Stimulated activated CD8-positive, alpha-beta memory T cell treated with anti-CD3 and anti-CD28 coated beads, Interleukin-15, amount 100 ng/mL, for 4 hours (primary cell): ENCODE results near the gene PHYHD1.

ENCODE experiments used
- DNase-seq, 2 donors: peaks; one replicate each; pipeline ENCODE4 v3.0.0-alpha.2; 2020; ENCODE audit warnings: low read depth in 2 of 2

The PHYHD1 gene

DNA sequence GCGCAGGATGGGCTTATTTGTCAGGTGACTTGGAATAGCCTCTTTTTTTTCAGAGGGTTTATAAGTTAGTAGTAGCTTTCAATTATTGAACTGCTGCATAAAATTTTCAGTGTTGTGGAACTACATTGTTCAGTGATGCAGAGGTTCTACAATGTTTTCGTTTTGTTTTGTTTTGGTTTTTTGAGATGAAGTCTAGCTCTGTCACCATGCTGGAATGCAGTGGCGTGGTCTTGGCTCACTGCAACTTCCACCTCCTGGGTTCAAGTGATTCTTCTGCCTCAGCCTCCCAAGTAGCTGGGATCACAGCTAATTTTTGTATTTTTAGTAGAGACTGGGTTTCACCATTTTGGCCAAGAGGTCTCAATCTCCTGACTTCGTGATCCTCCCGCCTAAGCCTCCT is 48.7 kb downstream of the PHYHD1 start:
- no peak for DNase-seq

DNA sequence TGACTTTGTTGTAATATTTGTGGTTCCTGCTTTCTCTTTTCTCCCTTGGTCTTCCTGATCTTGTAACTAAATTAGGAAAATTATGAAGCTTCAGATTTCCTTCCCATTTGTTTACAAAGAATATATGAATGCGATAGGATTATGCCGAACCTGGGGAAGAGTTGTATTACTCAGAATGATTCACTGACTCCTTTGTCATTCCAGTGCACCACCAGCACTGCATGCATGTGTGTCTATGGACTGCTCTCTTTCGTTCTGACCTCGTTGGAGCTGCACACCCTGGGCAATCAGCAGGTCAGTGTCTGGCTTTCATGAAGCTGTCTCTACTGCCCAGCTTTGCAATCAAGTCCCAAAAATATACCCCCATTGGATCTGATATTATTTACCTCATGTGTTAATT is 52.2 kb downstream of the PHYHD1 start:
- DNase-seq: no peak

DNA sequence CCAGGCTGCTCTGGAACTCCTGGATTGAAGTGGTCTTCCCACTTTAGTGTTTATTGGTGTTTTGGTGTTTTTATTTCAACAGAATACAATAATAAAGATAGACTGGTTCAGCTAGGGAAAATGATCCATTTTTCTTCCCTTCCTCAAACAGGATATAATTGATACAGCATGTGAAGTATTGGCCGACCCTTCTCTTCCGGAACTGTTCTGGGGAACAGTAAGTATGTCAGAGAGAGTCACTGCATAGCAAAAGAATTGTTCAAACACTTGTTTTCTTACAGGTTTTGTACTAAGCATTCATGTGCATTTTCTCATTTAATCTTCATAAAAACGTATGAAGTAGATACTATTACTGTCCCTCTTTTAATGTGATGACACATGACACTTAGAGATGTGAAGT is 58.3 kb downstream of the PHYHD1 start:
- DNase-seq: no peak

DNA sequence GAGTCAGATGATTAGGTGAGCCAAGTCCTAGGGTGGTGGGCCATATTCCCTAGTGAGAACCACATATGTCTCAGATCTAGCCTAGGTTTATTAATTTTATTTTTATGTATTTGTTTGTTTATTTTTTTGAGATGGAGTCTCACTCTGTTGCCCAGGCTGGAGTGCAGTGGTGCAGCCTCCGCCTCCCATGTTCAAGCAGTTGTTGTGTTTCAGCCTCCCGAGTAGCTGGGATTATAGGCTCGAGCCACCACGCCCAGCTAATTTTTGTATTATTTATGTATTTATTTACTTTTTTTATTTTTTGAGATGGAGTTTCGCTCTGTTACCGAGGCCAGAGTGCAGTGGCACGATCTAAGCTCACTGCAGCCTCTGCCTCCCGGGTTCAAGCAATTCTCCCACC is 62.8 kb downstream of the PHYHD1 start:
- no peak for DNase-seq

DNA sequence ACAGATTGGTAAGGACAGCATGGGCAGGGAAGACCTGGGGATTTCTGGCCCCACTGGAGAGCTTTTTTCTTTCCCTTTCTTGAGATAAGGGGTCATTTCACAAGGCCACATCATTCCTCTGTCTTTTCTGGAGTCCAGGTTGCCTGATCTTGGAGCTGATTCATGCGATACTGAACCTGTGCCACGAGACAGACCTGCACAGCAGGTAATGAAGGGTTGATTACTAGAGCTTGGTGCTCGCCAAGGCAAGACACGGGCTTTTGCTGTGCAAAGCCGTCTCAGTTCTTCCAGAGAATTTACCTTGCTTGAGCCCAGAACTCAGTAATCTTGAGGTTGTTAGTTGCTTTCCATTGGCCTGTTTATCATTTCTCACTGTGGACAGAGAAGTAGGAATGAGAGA is 65.9 kb downstream of the PHYHD1 start:
- no peak for DNase-seq

DNA sequence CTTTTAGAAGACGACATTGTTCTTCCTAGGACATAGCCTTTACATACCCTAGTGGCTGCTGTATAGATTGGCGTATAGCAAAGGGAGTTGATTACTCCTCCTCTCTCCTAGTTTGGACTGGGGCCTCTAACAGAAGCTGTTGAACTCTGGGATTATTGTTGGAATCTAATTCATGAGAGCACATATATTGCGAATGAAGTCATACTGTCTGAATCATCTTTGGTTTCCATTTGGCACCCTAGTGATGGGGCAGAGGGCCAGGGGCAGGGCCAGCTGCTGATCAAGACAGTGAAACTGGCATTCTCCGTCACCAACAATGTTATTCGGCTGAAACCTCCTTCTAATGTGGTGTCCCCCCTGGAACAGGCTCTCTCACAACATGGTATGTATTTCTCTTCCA is 67.0 kb downstream of the PHYHD1 start:
- no peak for DNase-seq
